ENCODE data around the gene ELMO3.

Gene ELMO3

GRCh38 chr16:67164599-67165061 lies 34.3 kb upstream of the ELMO3 start, which contains the start of gene HSF4:
Gene HSF4 (plus strand): TSS chr16:67164745. CDS start chr16:67164812, 67 bp downstream.
- DNase-seq = no peak

GRCh38 chr16:67165121-67166078 lies 33.5 kb upstream of the ELMO3 start:
- DNase-seq = no peak

GRCh38 chr16:67166110-67166547 lies 32.8 kb upstream of the ELMO3 start:
- no peak for DNase-seq

DNA sequence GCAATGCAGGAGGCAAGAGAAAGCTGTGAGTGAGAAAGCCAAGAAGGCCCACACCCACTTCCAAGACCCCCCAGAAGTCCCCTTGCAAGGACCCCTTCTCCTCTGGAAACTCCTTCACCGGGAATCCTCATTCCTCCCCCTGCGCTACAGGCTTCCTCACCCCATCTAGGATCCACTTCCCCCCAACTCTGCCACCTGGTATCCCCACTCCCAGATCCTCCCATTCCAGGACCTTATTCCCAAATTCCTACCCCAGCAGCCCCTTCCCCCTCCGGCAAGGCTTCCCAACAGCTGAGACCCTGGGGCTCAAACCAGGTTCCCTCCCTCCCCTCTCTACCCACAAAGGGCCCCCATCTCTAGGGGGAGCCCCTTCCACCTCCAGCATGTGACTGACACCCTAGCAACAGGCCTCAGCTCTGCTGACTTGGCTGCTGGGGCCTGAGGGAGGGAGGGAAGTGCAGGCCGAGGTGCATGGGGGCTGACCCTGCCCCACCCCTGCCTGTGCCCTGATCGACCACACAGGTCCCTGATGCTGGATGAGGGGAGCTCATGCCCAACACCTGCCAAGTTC lies 32.2 kb upstream of the ELMO3 start:
- no peak for DNase-seq

GRCh38 chr16:67167588-67167987 lies 31.3 kb upstream of the ELMO3 start:
- DNase-seq = no peak

GRCh38 chr16:67169011-67169451 lies 29.9 kb upstream of the ELMO3 start:
- no peak for DNase-seq

DNA sequence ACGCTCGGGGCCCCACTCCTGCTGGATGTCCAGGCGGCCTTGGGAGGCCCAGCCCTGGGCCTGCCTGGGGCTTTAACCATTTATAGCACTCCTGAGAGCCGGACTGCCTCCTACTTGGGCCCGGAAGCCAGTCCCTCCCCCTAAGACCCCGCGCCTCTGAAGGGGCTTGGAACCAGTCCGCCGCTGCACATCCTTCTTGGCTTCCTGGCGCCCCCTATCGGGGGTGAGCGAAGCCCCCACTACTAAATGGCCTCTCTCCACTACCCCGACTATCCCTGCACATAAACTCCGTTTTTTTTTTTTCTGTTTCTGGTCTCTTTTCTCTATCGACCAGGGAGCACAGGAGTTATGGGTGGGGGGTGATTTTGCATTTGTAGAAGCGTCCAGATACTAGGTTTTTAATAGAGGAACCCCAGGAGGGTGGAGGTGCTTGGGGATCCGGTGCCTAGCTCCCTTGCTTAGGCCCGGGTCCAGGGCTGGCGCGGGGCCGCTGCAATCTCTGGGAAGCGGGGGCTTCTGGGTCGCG lies 29.2 kb upstream of the ELMO3 start:
- DNase-seq = no peak

GRCh38 chr16:67170168-67170948 lies 28.6 kb upstream of the ELMO3 start, which contains the start of gene NOL3:
Gene NOL3 (plus strand): TSS chr16:67170538.
- DNase-seq = no peak

DNA sequence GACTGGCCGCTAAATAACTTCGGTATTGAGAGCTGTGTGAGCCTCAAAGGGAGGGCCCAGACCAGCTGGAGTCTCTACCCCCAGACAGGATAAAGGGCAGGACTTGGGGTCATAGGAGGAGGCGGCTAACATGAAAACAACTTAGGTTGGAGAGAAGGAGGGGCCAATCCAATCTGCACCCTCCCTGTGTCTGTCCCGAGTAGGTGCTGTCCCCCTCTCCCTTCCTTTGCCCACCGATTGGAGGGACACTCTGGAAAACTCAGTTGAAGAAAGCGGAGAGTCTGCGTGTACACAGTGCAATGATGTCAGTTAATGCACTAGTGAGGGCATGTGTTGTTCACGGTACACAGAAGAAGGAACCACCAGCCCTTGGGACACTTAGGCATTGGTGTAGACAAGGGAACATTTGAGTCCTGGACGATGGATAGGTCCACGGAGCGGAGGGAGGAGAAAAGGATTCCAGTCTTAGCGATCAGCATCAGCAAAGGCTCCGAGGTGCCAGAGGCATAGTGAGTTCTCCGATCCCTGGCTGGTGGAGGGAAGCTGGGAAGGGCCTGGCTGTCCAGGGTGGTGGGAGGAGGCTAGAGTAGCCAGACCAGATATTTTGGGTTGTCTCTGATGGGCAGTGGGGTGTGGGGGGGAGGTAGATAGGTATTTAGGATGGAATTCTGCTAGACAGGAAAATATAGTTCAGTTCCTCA lies 27.8 kb upstream of the ELMO3 start:
- DNase-seq = no peak

DNA sequence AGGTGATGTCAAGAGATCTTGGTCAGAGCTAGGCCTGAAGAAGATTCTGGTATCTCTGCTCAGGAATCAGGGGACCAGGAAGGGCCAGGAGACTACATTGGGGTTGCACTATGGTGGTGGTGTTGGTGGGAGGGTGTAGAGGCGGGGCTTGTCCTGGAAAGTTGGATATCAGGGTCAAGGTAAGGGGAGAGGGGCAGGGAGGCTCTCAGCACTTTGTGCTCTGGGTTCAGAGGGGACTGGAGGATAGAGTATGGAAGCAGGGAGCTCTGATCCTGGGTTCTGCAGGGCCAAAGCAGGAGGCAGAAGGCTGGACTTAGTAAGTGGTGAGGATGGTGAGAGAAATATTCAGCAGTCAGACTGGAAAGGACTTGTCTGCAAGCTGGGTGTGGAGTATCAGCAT lies 25.6 kb upstream of the ELMO3 start:
- no peak for DNase-seq

DNA sequence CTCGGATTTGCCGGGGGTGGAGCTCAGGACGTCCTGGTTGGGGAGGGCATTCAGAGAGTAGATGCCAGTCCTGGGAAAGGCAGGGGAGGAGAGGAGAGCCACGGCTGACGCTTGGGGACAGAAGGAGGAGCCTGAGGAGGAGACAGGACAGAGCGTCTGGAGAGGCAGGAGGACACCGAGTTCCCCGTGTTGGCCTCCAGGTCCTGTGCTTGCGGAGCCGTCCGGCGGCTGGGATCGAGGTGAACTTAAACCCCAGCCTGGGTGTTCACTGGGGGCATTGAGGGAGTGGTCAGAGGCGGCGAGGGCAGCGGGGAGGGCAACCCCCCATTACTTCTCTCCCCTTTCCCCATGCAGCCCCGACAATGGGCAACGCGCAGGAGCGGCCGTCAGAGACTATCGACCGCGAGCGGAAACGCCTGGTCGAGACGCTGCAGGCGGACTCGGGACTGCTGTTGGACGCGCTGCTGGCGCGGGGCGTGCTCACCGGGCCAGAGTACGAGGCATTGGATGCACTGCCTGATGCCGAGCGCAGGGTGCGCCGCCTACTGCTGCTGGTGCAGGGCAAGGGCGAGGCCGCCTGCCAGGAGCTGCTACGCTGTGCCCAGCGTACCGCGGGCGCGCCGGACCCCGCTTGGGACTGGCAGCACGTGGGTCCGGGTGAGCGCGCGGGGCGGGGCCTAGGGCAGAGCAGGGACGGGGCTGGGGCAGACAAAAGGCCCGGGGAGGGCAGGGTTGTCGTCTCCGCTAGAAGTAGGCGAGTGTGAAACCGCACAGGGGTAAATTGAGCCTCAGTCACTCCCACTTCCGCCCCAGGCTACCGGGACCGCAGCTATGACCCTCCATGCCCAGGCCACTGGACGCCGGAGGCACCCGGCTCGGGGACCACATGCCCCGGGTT lies 24.9 kb upstream of the ELMO3 start:
- peak; percentile 18 for DNase-seq

DNA sequence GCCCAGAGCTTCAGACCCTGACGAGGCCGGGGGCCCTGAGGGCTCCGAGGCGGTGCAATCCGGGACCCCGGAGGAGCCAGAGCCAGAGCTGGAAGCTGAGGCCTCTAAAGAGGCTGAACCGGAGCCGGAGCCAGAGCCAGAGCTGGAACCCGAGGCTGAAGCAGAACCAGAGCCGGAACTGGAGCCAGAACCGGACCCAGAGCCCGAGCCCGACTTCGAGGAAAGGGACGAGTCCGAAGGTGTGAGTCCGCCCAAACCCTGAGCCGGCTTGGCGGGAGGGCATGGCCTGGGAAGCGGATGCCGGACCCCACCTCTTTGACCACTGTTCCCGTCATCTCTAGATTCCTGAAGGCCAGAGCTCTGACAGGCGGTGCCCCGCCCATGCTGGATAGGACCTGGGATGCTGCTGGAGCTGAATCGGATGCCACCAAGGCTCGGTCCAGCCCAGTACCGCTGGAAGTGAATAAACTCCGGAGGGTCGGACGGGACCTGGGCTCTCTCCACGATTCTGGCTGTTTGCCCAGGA lies 24.2 kb upstream of the ELMO3 start:
- no peak for DNase-seq

DNA sequence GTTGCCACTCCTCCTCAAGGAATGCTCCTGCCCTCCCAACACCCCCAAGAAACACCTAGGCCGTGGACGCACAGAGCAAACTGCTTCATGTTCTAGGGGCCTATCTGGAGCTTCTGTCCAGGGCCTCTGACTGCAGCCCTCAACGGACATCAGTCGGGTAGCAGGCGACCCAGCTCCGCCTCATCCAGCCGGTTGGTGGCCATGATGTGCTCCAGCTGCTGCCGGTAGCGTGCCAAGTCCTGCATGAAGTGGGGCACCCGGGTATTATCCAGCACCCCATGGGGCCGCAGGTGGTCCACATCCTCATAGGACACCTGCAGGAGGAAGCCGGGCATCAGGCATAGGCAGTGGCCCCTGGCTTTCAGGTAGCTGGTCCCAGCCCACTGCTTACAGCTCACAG lies 22.3 kb upstream of the ELMO3 start:
- no peak for DNase-seq

- peak; percentile 28 for DNase-seq
Observed at GRCh38 chr16:67177743-67178699, 20.9 kb upstream of the ELMO3 start.

DNA sequence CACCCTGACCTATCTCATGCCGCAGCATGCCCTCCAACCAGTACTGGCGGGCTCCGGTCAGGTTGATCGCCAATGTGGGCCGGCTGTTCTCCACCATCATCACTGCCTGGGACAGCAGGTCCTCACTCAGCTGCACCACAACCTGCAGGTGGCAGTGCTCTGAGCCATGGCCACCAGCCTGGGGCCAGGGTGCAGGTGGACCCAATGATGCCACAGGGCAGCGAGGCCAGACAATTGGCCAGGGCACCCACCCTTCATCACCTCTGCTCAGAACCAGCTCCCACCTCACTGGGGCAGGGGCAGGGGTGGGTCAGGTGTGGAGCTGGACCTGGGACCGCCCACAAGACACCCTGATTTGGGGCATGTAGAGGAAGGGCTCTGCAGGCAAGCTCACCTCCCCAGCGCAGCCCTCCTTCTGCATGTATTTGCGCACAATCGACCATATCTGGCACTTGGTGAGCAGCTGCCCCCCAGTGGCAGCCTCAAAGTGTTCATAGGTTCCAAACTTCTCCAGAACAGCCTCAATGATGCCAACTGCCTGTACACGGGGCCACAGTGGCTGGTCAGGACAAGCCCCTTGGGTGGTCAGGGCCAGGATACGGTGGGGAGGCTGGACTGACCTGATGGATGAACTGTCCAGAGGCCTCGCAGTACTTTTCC lies 19.4 kb upstream of the ELMO3 start:
- DNase-seq = no peak

DNA sequence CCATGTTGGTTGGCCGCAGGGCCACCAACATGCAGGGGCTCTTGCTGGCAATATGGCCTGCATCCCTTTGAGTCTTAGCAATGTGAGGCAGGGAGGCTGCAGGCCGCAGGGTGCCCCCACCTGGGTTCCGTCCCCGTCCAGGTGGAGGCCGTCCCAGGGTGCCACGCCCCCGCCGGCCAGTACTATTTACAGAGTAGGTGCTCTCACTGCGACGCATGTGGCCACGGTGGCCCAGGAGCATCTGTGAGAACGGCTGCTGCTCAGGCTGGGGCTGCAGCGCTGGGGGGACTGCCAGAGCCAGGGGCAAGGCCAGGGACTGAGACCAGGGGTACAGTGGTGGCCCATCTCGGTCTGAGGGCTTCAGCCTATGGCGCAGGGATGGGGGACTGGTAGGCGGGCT lies 18.8 kb upstream of the ELMO3 start:
- DNase-seq = no peak

DNA sequence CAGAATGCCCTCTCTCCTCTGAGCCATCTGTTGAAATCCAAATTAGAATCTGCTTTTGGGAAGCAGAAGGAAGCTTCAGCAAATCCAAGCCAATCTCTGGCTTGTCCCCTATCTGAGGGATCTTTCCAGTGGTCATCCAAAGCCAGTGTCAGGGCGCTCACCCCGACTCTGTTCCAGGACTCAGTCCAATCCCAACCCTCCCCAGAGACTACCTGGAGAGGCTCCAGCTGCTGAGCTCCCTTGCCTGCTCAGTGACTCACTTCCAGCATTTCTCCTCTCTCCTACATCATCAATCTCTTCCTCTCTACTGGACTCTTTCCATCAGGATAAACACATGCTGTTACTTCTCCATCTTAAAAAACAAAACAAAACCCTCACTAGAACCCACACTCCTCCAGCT lies 17.6 kb upstream of the ELMO3 start:
- no peak for DNase-seq

DNA sequence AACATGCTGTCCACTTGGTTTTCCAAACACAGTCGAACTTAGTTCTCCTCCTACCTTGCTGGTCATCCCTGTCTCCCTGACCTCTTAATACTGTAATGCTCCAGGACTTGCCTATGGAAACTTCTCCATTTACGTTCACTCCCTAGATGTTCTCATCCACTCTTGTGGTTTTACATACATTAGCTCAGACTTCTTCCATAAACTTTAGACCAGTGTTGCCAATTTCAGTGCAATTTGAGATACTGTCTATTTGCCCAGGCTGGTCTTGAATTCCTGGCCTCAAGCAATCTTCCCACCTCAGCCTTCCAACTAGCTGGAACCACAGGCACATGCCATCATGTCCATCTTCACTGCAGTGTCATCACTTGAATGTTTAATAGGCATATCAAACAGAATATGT lies 16.6 kb upstream of the ELMO3 start:
- DNase-seq = no peak

- DNase-seq = no peak
Observed at GRCh38 chr16:67183284-67183626, 15.7 kb upstream of the ELMO3 start.

Data from NCI-H2029 treated with DMSO at 0.1 percent for 48 hours (cell line).